Measurements from ENCODE around the gene SLC44A5.
"Not testable (repeated sequence)": the region's sequence is repeated elsewhere in the genome, so short reads cannot be mapped to it uniquely, and the experiment has no call there.

The SLC44A5 gene

GRCh38 chr1:75274920-75275506 lies 335.9 kb downstream of the SLC44A5 start:
- DNase-seq (ENCODE audit: low read depth in 2 of 2) = no peak

- no peak for DNase-seq (ENCODE audit: low read depth in 2 of 2)
These were observed 337.8 kb downstream of the SLC44A5 start for GRCh38 chr1:75273110-75273509.

- peak in 1 of 2 experiments; percentile 5 for DNase-seq (ENCODE audit: low read depth in 2 of 2)
These were observed 345.1 kb downstream of the SLC44A5 start for GRCh38 chr1:75265792-75266191.

- no peak for DNase-seq (ENCODE audit: low read depth in 2 of 2)
These were observed 346.8 kb downstream of the SLC44A5 start for GRCh38 chr1:75264112-75264511.

- DNase-seq (ENCODE audit: low read depth in 2 of 2) = not testable (repeated sequence)
These were observed 347.3 kb downstream of the SLC44A5 start for GRCh38 chr1:75263616-75264015.

- not testable (repeated sequence) for DNase-seq (ENCODE audit: low read depth in 2 of 2)
These were observed 349.0 kb downstream of the SLC44A5 start for GRCh38 chr1:75261946-75262345.

- DNase-seq (ENCODE audit: low read depth in 2 of 2) = no peak
These were observed 352.6 kb downstream of the SLC44A5 start for GRCh38 chr1:75258351-75258750.

GRCh38 chr1:75257424-75257823 lies 353.5 kb downstream of the SLC44A5 start:
- DNase-seq (ENCODE audit: low read depth in 2 of 2) = no peak

- not testable (repeated sequence) for DNase-seq (ENCODE audit: low read depth in 2 of 2)
These were observed 360.8 kb downstream of the SLC44A5 start for GRCh38 chr1:75250114-75250513.

GRCh38 chr1:75245239-75245638 lies 365.7 kb downstream of the SLC44A5 start:
- DNase-seq (ENCODE audit: low read depth in 2 of 2) = no peak

GRCh38 chr1:75243124-75243523 lies 367.8 kb downstream of the SLC44A5 start:
- DNase-seq (ENCODE audit: low read depth in 2 of 2) = no peak

GRCh38 chr1:75237316-75237715 lies 373.6 kb downstream of the SLC44A5 start:
- DNase-seq (ENCODE audit: low read depth in 2 of 2) = no peak

GRCh38 chr1:75234562-75234961 lies 376.4 kb downstream of the SLC44A5 start:
- no peak for DNase-seq (ENCODE audit: low read depth in 2 of 2)

- DNase-seq (ENCODE audit: low read depth in 2 of 2) = no peak
These were observed 377.5 kb downstream of the SLC44A5 start for GRCh38 chr1:75233302-75233929.

- DNase-seq (ENCODE audit: low read depth in 2 of 2) = no peak
These were observed 390.8 kb downstream of the SLC44A5 start for GRCh38 chr1:75220072-75220471.

GRCh38 chr1:75214017-75214416 lies 396.9 kb downstream of the SLC44A5 start:
- DNase-seq (ENCODE audit: low read depth in 2 of 2) = no peak

GRCh38 chr1:75211648-75212047 lies 399.3 kb downstream of the SLC44A5 start:
- DNase-seq (ENCODE audit: low read depth in 2 of 2) = no peak

GRCh38 chr1:75208862-75209261 lies 402.1 kb downstream of the SLC44A5 start:
- DNase-seq (ENCODE audit: low read depth in 2 of 2) = no peak

- DNase-seq (ENCODE audit: low read depth in 2 of 2) = peak; percentile 8 to 9
These were observed 407.3 kb downstream of the SLC44A5 start for GRCh38 chr1:75203415-75204277.

- DNase-seq (ENCODE audit: low read depth in 2 of 2) = no peak
These were observed 408.2 kb downstream of the SLC44A5 start for GRCh38 chr1:75202751-75203150.

GRCh38 chr1:75198761-75199160 lies 412.2 kb downstream of the SLC44A5 start:
- no peak for DNase-seq (ENCODE audit: low read depth in 2 of 2)

GRCh38 chr1:75198163-75198562 lies 412.8 kb downstream of the SLC44A5 start:
- no peak for DNase-seq (ENCODE audit: low read depth in 2 of 2)

- no peak for DNase-seq (ENCODE audit: low read depth in 2 of 2)
These were observed 422.0 kb downstream of the SLC44A5 start for GRCh38 chr1:75188892-75189291.

Data from fibroblast of skin of left biceps (primary cell).